K562 treated with DMSO at 1 percent for 48 hours (cell line): Measurements from ENCODE around the gene MALL. TPM values are rescaled to one million over a fixed set of nuclear protein-coding genes. Genes with fewer than 3 reads are reported as not detected.

Experiments
- total RNA-seq: library from RNA; unstranded; fragments of 300-600 nt; gene quantifications from 2 replicates; pipeline ENCODE4 v1.2.3, GENCODE V29; 2022; ENCODE audit warnings: low replicate concordance; ENCODE audit errors: extremely low read depth

MALL gene
- total RNA-seq, result not detected in 2 replicates

GRCh38 chr2:110115291-110116032 is at the start of gene MALL:
TSS of gene MALL (minus strand) at chr2:110115822. CDS start at chr2:110115792, 30 bp downstream.

Other genes starting within 250 kb of the MALL start
- not detected in 2 replicates for gene LIMS3, start 217.1 kb downstream of the MALL start, total RNA-seq
- not detected in 2 replicates for gene NPHP1, start 89.2 kb upstream of the MALL start, total RNA-seq
- not detected in 2 replicates for gene MTLN, start 96.7 kb upstream of the MALL start, total RNA-seq